Adrenal gland (tissue), 12 donors: ENCODE measurements around the gene RPS6KA5. TPM values are rescaled to one million over a fixed set of nuclear protein-coding genes. Genes with fewer than 3 reads are reported as not detected.

ENCODE experiments used
- DNase-seq, 7 donors: peaks; one replicate each; pipeline ENCODE4 v3.0.0-alpha.2; 2019 to 2020
- H3K27ac ChIP-seq, 5 donors: fragments of 200-600 bp; sonication (generic) in 4 of 5; 1 replicate in 3 of 5; 2 replicates in 2 of 5; pipeline versions ENCODE4 v1.5.1 to v1.8.0; 2016 to 2020; ENCODE audit warnings: mild to moderate bottlenecking in 1 of 5
- H3K27me3 ChIP-seq: fragments of 200-600 bp; 2 replicates; pipeline ENCODE4 v1.8.0; 2021
- H3K36me3 ChIP-seq, 2 donors: fragments of 200-600 bp; replicated peaks in 1 of 2; 1 replicate in 1 of 2; 2 replicates in 1 of 2; pipeline versions ENCODE4 v1.5.1 to v1.8.0; 2018 to 2022
- H3K4me1 ChIP-seq, 2 donors: fragments of 200-600 bp; replicated peaks in 1 of 2; 1 replicate in 1 of 2; 2 replicates in 1 of 2; pipeline versions ENCODE4 v1.5.1 to v1.8.0; 2018 to 2021
- H3K4me3 ChIP-seq, 4 donors: fragments of 200-600 bp; sonication (generic) in 3 of 4; one replicate each; pipeline ENCODE4 v1.5.1; 2016 to 2018
- H3K9me3 ChIP-seq, 3 donors: fragments of 200-600 bp; sonication (generic) in 1 of 3; replicated peaks in 1 of 3; 1 replicate in 2 of 3; 2 replicates in 1 of 3; pipeline versions ENCODE4 v1.5.1 to v1.8.0; 2016 to 2021
- CTCF ChIP-seq, 6 experiments: fragments of 450-650 bp in 4 of 6; fragments of 200-600 bp in 2 of 6; sonication (generic) in 1 of 6; IDR thresholded peaks; 1 replicate in 5 of 6; 2 replicates in 1 of 6; pipeline versions ENCODE4 v1.5.1 to v1.8.0; 2016 to 2021; ENCODE audit warnings: antibody characterized with exemption in 6 of 6, mild to moderate bottlenecking in 2 of 6, moderate library complexity in 1 of 6
- POLR2A ChIP-seq, 2 donors: fragments of 450-650 bp; IDR thresholded peaks; one replicate each; pipeline ENCODE4 v1.6.1; 2017; ENCODE audit warnings: antibody characterized with exemption in 2 of 2, mild to moderate bottlenecking in 2 of 2, moderate library complexity in 1 of 2
- WGBS, 4 donors: extraction: QIAGEN DNeasy Blood & Tissue Kit in 2 of 4; methylation state at CpG; one replicate each; pipeline versions ENCODE4 v1.1.5 to v1.1.7; 2013 to 2017; 5-methylcytosine and 5-hydroxymethylcytosine counted together
- intact Hi-C, 2 donors: fragments of 100-400 bp; cut with DNase I; formaldehyde crosslinking; loops; one replicate each; pipeline versions ENCODE4 v1.14.1 to v1.15.0; 2022 to 2023
- polyA plus RNA-seq, 3 donors: library from polyadenylated mRNA; stranded (reverse); fragments of 200-250 nt in 2 of 3; fragments of 350-450 nt in 1 of 3; fragmentation: Illumina TruSeq in 1 of 3; extraction: RNeasy Lipid Tissue Mini Kit (QIAGEN cat#74804) in 1 of 3; gene quantifications; one replicate each; pipeline ENCODE4 v1.2.3, GENCODE V29; 2013 to 2014
- total RNA-seq, 9 donors: library from RNA; depleted of rRNA in 4 of 9; stranded (reverse); fragments of >200 nt in 4 of 9; fragments of 120-200 nt in 1 of 9; fragmentation: NEBNext Ultra II Directional in 1 of 9; extraction: Animal tissue kit (Norgen Biotek cat#: 25700) in 1 of 9; gene quantifications; one replicate each; pipeline versions ENCODE4 v1.1.0 to v1.2.4, GENCODE V29; 2013 to 2023
- donor health status: healthy with polysubstance abuse.
- donor health status: Bipolar disorder and iron deficiency.
- donor health status: DM: yes; HTN: yes; CAD: no.
- donor health status: DM: no; HTN: no; CAD: no.
- donor health status: DM: no; HTN: no; CAD: no.
- donor health status: DM: yes; HTN: yes; CAD: no.

Gene RPS6KA5
- total and polyA plus RNA-seq, 12 donors = 0.27 to 5.5 (median 1.8) TPM

- Histone ChIP-seq H3K27me3 (no peaks in the 10 kb centered on the region), H3K4me3 (no peak overlapping the region), H3K4me1 (no peaks in the 10 kb centered on the region), H3K36me3 (no peaks in the 10 kb centered on the region), H3K27ac (no peak overlapping the region), H3K9me3 (no peaks in the 10 kb centered on the region)
- intact Hi-C loops = no loop called here
- TF ChIP-seq CTCF (IDR thresholded peaks at IDR 0.05) (no peak), POLR2A (IDR thresholded peaks at IDR 0.05) (no peak)
- 34 to 55% (median 43%) methylated on average over 1 of the region's 1 CpG for WGBS, 4 donors
- no peak for DNase-seq
These were observed 45.0 kb downstream of the RPS6KA5 start for GRCh38 chr14:91015435-91015834.

- H3K4me3 ChIP-seq = no peak overlapping the region
- no peak for TF ChIP-seq CTCF (IDR thresholded peaks at IDR 0.05)
- no peak for TF ChIP-seq POLR2A (IDR thresholded peaks at IDR 0.05)
- H3K27me3 ChIP-seq = no peaks in the 10 kb centered on the region
- H3K27ac ChIP-seq = no peak overlapping the region
- no peaks in the 10 kb centered on the region for H3K4me1 ChIP-seq
- 78 to 83% (median 81%) methylated on average over 2 of the region's 2 CpGs for WGBS, 4 donors
- no peaks in the 10 kb centered on the region for H3K36me3 ChIP-seq
- intact Hi-C loops = no loop called here
- no peak for DNase-seq
- H3K9me3 ChIP-seq = no peaks in the 10 kb centered on the region
These were observed 48.4 kb downstream of the RPS6KA5 start for GRCh38 chr14:91012045-91012444.

GRCh38 chr14:91010153-91010533 is 50.3 kb downstream of the RPS6KA5 start:
- no peak for TF ChIP-seq POLR2A (IDR thresholded peaks at IDR 0.05)
- TF ChIP-seq CTCF (IDR thresholded peaks at IDR 0.05) = no peak
- H3K27ac ChIP-seq = no peak overlapping the region

GRCh38 chr14:91009501-91010152 is 50.8 kb downstream of the RPS6KA5 start:
- no peak overlapping the region for H3K4me3 ChIP-seq
- no peak for TF ChIP-seq CTCF (IDR thresholded peaks at IDR 0.05)
- no peak for TF ChIP-seq POLR2A (IDR thresholded peaks at IDR 0.05)
- H3K9me3 ChIP-seq = no peaks in the 10 kb centered on the region
- H3K27me3 ChIP-seq = no peaks in the 10 kb centered on the region
- WGBS, 4 donors = 70 to 88% (median 76%) methylated on average over 3 of the region's 3 CpGs
- peak overlapping the region in 1 of 5 donors; percentile 52 for H3K27ac ChIP-seq
- intact Hi-C loops = no loop called here
- H3K4me1 ChIP-seq = no peaks in the 10 kb centered on the region
- DNase-seq = no peak
- H3K36me3 ChIP-seq = no peaks in the 10 kb centered on the region

More at GRCh38 chr14:91010153-91010533, 50.3 kb downstream of the RPS6KA5 start:
- H3K9me3 ChIP-seq = no peaks in the 10 kb centered on the region
- 94 to 97% (median 95%) methylated on average over 2 of the region's 2 CpGs for WGBS, 4 donors
- H3K27me3 ChIP-seq = no peaks in the 10 kb centered on the region
- H3K4me1 ChIP-seq = no peaks in the 10 kb centered on the region
- no peak for DNase-seq
- intact Hi-C loops = no loop called here
- H3K36me3 ChIP-seq = no peaks in the 10 kb centered on the region
- no peak overlapping the region for H3K4me3 ChIP-seq
